CMK (cell line): Measurements from ENCODE around the gene DCLK1.
A peak's percentile ranks its signal among the peaks of the same experiment; 100 is the strongest.
"Not testable (repeated sequence)": the region's sequence is repeated elsewhere in the genome, so short reads cannot be mapped to it uniquely, and the experiment has no call there.

Experiments
- DNase-seq: peaks from one replicate; pipeline ENCODE4 v3.0.0-alpha.2; 2010; ENCODE audit warnings: low read depth

DCLK1 gene

DNA sequence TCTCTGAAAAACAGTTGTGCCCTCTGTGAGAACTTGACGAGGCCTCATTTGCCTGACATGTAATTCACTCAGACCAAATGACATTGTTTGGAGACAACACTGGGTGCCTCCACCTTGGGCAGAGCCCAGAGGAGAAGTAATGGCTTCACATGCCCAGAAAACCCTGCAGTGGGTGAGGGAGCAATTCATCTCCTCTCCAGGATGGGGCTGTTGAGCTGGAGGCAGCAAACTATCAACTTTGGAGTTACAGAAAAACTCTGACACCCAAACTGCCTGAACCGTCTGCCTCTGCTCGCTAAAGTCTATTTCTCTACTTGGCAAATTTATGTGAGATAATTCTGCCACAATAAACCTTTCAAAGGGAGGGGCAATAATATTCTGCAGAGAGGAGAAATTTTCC lies 146.9 kb downstream of the DCLK1 start:
- no peak for DNase-seq

DNA sequence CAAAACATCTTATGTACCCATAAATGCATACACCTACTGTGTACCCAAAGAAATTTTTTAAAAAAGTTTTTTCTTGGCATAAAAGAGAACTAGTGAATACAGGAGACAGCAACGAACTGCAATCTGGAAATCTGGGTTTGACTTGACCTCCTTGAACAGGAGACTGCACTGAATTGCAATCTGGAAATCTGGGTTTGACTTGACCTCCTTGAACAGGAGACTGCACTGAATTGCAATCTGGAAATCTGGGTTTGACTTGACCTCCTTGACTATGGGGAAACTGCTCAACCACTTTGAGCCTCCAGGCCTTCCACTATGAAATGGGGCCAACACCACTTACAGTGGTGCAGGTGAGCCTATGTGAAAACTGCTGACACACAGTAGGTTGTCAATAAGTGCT lies 147.5 kb downstream of the DCLK1 start:
- not testable (repeated sequence) for DNase-seq

DNA sequence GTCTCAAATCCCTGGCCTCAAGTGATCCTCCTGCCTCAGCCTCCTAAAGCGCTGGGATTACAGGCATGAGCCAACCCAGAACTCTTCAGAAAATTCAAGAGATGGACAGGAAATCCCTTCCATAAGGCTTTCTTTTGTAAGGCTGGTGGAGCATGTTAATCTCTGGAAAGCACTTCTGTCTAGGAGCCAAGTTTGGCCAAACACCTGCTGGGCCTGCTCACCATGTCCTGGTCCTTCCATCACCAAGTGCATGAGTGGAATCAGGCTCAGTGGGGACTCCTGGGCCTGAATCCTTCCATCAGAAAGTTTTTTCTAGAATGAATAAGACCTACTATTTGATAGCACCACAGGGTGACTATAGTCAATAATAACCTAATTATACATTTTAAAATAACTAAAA lies 148.0 kb downstream of the DCLK1 start:
- no peak for DNase-seq

DNA sequence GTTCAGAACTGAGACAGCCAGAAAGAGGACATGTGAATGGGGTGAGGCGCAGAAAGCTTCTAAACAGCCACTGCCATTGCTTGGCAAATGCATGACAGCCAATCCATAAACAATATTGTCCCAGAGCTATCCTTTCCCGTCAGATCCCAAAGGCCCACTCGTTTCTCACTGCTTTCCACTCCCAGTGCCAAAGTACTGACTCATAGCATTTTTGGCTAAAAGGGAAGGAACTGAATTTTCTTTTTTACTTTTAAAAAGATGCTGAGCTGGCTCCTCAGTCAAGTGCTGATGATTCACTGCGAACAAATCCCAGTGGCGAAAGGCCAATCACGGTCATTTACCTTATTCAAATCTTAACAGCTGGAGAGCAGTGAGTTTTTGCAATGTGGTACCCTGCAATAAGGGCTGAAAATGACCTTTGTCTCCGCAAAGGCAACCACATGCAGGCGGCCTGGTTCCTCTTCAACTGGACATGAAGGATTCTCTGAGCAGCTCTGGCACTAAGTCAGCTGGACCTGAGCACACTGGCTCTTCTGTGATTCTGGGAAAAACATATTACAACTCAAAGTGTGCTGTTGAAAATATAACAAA lies 151.7 kb downstream of the DCLK1 start:
- DNase-seq, result no peak

DNA sequence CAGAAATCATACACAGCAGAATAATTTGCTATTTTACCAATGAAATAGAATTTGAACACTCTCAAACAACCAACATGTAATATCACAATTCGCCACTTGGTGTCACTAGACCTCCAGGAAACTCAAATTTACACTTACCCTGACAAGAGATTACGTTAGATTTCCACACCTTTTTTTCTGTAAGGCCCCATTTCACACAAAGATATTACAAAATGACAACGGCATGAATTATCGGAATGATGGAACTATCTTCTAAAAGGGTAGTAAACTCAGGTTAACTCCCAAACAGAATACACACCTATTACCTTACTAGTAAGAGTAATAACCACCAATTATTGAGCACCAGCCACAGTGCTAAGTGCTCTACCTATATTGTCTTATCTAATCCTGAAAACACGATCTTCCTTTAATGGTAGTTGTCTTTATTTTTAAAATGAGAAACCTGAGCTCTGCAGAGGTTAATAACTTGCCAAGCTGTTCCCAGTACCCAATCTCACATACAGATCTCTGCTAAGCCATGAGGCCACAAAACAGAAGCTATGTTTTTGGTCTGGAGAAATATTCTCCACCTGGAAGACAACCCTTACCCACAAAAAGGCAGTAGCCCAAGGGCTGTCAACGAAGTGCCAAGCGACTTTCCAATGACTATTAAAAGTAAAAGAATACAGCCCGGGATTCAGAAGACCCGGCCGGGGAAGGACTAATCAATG lies 152.4 kb downstream of the DCLK1 start:
- DNase-seq, result peak; percentile 1

DNA sequence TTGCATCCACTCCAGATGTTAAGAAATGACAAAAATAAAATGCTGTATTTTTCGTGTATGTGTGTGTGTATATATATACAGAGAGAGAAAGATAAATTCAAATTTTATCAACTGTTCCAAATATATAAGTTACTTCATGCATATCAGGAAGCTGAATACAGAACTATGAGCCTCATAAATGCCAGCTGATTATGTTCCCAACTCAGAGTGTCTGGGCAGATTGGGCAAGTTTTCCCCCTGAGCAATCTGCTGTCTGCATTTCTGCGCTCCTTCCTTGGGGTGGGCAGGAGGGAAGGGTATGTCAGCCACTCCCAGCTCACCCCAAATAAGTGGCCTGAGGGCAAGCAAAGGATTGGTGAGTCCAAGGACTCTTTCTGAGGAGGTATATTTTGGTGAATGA lies 154.1 kb downstream of the DCLK1 start:
- no peak for DNase-seq

DNA sequence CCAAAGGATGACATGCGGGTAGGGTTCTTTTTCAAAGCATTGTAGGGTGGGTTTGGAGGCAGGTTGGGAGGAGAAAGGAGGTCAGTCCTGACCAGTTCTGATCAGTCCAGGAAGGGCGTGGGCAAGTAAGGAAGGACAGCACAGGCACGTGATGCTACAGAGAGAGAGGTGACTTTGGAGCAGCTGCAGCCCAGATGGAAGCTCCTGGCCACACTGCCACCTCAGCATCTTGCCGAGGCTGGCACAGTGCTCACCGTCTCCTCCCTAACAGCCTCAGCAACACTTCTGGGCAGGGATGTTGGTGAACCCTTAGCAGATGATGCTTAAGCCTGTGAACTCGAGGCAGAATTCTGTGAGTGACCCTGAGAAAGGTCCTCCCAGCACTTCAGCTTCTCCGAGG lies 155.1 kb downstream of the DCLK1 start:
- no peak for DNase-seq

DNA sequence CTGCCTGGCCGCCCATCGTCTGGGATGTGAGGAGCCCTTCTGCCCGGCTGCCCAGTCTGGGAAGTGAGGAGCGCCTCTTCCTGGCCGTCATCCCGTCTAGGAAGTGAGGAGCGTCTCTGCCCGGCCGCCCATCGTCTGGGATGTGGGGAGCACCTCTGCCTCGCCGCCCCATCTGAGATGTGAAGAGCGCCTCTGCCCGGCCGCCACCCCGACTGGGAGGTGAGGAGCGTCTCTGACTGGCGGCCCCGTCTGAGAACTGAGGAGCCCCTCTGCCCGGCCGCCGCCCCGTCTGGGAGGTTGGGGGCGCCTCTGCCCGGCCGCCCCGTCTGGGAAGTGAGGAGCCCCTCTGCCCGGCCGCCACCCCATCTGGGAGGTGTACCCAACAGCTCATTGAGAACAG lies 164.2 kb downstream of the DCLK1 start:
- not testable (repeated sequence) for DNase-seq

DNA sequence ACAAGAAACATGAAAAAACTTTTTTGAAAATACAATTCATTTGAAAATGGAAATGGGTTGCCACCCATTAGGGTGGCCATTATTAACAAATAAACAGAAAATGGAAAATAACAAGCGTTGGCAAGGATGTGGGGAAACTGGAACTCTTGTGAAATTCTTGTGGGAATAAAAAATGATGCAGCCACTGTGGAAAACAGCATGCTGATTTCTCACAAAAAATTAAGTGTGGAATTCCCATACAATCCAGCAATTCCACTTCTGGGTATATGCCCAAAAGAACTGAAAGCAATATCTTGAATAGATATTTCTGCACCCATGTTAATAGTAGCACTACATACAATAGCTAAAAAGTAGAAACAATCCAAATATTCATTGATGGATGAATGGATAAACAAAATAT lies 165.2 kb downstream of the DCLK1 start:
- no peak for DNase-seq

DNA sequence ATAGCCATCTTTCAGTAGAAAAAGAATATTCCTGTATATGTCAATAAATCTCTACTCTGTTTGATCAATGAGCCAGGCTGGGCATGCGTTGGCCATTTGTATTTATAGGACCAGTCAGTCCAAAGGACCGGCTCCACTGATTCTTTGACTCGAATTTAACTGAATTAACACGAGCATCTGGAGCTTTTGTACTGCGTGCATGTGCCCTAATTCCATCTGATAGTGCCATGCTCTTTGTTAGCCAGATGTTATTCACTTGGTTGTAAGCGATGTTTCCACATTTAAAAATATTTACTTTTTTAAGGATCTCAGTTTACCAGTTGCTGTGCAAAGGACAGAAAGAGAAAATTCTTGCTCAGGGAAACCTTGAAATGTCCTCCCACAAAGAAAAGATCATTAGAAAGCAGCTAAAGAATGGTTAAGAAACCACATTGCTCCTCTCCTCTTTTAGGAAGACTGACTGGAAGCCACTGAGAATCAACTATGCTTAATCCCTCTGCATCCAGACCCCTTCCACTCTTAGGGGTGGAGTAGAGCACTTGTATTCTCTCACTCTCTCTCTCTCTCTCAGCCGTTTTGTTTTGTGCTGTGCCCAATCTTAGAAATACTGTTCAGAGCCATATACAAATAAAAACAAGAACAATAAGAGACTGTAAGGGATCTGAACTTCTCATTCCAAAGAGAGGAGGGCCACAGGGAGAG lies 165.8 kb downstream of the DCLK1 start:
- no peak for DNase-seq

DNA sequence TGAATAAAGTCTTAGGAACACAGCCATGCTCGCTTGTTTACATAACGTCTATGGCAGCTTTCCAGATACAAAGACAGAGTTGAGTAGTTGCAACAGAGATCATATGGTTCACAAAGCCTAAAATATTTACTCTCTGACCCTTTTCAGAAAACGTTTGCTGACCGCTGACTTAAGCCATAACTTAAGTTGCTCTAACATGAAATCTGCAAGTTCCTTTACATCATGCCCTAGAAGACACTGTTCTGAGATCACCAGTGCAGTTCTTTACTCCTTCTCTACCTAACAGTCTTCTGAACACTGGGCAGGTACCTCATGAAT lies 166.4 kb downstream of the DCLK1 start:
- no peak for DNase-seq

DNA sequence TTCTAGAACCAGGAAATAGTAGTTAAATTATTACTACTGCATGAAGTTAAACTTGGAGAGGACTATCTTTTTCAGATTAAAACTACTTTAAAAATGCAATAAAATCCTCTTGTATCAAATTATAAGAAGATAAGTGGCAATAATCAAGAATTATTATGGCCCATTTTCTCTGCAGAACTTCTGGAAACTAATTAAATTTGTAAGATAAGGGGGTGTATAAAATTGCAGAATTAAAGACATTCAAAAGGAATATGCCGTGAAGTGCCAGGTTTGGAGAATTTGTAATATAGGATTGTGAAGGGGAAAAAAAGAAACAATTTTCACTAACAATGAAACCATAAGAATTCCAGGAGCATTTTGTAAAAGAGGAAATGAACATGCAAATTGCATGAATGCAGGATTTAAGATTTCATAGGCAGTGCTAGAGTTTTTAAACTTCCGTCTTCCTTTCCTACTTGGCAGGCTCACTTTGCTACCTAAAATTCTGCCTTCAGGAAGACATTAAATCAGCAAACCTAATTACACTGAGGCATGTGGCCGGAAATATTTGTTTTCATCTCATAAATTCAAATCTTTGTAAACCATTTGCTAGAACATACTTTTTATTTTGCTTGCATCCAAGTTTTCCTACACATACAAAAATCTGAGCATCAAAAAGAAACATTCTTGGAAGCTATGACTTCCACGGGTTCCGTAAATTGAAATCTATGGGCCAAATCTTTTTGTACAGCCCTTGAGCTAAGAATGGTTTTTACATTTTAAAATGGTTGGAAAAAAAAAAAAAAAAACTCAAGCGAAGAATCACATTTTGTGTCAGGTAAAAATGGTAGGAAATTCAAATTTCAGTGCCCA lies 166.9 kb downstream of the DCLK1 start:
- no peak for DNase-seq

DNA sequence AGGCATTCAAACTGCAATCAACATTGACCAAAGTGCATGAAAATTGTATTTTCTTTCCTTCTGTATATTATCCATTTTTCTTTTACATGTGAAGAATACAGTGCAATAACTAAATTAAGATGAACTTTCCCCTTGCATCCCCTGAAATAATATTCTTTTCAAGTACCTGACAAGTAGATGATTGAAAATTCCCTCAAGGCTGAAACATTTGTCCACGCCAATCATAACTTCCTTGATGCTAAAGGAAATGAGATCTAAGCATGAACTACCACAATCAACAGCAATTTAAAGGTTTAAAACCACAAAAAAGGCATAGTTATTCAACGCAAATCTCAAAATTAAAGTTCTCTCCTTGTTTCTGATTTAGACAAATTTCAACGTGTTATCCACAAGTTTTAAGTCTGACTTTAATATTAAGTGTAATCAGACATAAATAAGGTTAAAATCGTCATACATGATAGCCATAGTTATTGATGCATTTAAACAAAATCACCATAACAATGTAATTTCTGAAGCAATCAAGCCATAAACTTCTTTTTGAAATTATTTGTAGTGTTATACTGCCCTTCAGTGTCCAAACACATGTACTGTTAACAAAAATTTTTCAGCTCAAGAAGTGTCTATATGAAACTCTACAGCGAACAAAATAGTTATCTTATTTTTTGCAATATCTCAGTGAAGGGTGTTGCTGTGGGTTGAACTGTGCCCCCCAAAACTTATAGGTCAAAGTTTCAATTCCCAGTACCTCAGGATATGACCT lies 169.5 kb downstream of the DCLK1 start:
- DNase-seq, result no peak

DNA sequence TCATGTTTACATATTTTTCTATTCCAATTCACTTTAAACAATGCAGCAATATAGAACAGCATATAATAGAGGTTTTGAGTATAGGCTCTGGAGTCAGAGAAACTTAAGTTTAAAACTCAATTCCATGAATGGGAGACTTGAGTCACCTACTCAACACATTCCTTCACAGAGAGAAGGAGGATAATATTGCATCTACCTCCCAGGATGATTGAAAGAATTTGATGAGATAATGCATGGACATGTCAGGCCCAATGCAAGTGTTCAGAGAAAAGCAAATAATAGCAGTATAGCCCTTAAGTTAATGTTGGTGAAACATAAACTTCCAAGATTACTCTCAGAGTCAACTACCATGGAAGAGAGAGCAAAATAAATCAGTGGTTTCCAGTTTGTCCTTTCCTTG lies 170.2 kb downstream of the DCLK1 start:
- no peak for DNase-seq

DNA sequence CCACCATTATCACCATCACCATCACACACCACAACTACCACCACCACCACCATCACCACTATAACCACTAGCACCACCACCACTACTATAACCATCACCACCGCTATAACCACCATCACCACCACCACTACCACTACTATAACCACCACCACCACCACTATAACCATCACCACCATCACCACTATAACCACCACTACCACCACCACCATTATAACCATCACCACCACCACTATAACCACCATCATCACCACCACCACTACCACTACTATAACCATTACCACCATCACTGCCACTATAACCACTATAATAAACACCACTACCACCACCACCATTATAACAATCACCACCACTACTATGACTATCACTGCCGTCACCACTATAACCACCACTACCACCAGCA lies 173.2 kb downstream of the DCLK1 start:
- DNase-seq, result no peak

DNA sequence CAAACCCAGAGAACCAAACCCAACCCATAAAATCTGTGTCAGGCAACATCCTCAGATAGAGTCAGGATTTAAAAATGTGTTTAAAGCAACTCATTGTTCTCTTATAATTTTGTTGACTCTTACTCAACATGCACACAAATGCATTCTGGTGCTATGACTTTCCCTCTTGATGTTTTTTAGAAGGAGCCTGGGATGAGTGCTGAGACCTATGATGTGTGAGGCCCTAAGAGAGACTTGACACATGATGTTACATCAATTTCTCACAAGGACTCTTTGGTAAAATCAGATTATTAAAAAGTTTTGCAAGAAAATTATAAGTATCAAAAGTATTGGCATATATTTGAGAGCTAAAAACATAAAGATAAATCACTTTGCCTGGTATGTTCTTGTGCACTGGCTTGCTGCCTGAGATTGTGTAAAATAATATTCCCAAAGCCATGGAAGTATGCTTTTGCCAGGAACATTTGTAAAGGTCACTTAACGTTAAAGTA lies 173.9 kb downstream of the DCLK1 start:
- no peak for DNase-seq

DNA sequence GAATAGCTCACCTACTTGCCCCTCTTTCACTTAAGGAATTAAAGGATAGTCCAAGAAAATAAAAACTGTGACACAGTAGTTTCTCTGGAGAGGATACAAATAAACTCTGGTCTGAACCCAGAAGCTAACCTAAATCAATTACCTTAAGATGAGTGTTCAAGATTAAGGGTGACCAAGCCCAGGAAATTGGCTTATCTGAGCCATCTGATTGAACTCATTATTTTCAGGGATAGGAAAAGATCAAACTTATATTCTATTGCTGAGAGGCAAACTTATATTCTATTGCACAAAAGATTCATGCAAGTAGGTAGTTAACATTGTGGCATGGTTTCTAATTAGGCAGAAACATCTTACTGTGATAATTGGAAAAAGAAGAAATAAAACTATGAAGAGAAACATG lies 175.1 kb downstream of the DCLK1 start:
- no peak for DNase-seq

DNA sequence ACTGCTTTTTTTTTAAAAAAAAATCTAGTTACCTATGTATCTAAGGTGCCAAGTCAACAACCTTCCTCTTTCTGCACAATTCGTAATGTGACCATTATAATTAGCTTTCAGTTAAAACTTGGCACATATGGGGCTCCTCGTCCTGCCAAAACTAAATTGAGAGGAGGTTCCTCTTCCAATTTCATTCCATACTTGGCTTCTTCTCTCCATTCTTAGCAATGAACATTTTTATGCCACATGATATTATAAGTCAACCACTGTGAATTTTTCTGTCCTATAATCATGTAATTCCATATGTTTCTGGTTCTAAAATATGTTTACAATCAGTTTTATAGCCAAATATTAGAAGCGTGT lies 177.0 kb downstream of the DCLK1 start:
- DNase-seq, result no peak

DNA sequence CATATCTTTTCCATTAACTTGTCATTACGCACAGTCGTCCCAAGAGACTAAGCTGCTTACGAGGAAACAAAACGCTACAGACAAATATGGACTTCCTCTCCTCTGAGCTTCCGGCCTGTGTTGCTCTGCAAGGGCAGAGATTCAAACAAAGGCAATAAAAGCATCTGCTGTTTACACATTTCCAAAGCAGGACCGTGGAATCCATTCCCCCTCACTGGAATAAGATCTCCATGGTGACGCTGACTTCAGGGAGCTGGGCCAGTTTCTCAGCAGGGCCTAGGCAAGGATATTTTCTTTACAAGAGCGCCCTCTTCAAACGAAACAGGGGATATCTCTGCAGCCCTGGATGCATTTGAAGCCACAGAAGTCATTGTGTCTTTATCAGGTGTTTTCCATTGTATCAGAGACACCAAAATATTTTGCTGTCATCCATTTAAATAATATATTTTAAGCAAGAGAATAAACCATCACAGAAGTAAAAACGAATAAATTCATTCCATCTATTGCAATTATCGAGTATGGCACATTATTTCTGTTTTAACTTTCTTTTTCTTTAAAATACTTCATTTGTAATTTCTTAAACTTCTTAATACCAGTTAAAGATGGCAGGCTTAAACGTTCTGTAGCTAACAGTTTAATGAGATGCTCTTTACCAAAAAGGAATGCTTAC lies 177.5 kb downstream of the DCLK1 start:
- DNase-seq, result no peak

DNA sequence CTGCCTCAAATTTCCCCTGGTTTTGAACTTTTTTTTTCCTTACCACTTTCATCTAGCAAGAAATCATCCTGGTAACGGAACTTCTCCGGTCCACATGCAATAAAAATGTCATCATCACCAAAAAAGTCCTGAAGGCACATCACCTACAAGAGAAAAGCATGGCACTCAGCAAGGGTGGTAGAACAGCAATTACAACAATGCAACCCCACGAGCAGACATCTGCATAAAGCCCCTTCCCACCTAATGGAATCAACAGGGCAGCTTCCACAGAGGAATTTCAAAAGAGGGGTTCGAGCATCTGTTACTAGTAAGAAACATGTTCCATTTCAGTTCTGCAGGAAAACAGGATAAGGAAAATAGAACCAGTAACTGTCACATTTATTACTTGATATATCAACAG lies 183.9 kb downstream of the DCLK1 start:
- no peak for DNase-seq

DNA sequence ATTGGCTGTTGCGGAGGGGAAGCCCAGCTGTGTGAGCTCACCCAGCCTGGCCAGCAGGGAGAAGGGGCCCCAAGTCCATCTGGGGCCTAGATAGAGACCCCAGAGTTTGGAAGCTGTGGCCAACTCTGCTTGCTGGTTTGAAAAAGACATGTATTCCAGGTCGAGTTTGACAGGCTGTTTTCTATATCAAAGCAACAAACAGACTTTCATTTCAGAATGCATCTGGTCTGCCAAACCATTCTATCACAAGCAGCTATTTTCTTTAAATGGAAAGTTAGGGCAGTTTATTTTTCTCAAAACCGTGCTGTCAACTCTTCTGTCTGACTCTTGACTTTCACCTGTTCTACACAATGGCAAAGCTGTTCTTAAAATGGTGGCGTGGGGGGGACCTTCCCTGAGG lies 185.8 kb downstream of the DCLK1 start:
- no peak for DNase-seq
